ENCODE measurements around the gene DUSP7.

- TF ChIP-seq POLR2A (IDR thresholded peaks at IDR 0.05) (no peak), CTCF (IDR thresholded peaks at IDR 0.05) (no peak), POLR2AphosphoS5 (IDR thresholded peaks at IDR 0.05) (no peak)
Observed at GRCh38 chr3:52007291-52007690, 49.1 kb downstream of the DUSP7 start.

Data from transverse colon (tissue), 4 donors.